ENCODE data around the gene GGN. TPM values are rescaled to one million over a fixed set of nuclear protein-coding genes. Genes with fewer than 3 reads are reported as not detected.

The GGN gene
- total and polyA plus RNA-seq, 9 of the 15 experiments (the other 6 are each of a cell fraction or from before 2014, with no cell fraction given), result 0.15 to 0.33 TPM; not detected in 7

DNA sequence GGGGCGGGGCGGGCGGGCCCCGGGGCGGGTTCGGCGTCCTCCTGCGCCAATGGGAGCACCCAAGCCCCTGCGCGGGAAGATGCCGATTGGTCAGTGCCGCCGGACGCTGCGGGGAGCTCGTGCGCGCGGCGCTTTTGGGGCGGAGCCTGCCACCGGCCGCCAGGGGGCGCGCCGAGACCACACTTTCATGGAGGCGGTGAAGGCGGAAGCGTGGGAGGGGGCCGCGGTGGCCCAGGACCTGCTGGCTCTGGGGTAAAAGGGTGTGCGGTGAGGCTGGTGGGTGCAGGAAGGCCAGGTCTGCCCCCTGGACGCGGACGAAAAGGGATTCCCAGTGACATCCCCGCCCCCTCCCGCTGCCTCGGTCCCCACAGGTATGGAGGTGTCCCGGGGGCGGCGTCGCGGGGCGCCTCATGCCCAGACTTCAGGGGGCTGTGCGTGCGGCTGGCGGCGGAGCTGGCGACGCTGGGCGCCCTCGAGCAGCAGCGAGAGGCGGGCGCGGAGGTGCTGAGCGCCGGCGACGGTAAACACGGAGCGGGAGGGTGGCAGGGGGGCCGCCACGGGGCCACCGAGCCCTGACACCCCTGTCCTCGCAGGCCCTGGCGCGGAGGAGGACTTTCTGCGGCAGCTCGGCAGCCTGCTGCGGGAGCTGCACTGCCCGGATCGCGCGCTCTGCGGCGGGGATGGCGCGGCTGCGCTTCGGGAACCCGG, 15.3 kb upstream of the GGN start, which contains the start of gene FAM98C (continued):
- TF ChIP-seq, protein P1, sequence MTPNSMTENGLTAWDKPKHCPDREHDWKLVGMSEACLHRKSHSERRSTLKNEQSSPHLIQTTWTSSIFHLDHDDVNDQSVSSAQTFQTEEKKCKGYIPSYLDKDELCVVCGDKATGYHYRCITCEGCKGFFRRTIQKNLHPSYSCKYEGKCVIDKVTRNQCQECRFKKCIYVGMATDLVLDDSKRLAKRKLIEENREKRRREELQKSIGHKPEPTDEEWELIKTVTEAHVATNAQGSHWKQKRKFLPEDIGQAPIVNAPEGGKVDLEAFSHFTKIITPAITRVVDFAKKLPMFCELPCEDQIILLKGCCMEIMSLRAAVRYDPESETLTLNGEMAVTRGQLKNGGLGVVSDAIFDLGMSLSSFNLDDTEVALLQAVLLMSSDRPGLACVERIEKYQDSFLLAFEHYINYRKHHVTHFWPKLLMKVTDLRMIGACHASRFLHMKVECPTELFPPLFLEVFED (CRISPR knock-in tag; conservative IDR thresholded peaks at IDR 0.05), result no peak
- TF ChIP-seq SRSF9 (IDR thresholded peaks at IDR 0.05; ENCODE audit: borderline replicate concordance, low read depth, low read length) (no peak), SMC3 (conservative IDR thresholded peaks at IDR 0.05; ENCODE audit: insufficient read depth, low read depth, low read length) (peak; percentile 83; the same call in 1 of the 2 replicates), GMEB1 (CRISPR knock-in tag; IDR thresholded peaks at IDR 0.05) (peak; percentile 59), BRF2 (IDR thresholded peaks at IDR 0.05; ENCODE audit: borderline replicate concordance, insufficient read depth, insufficient read length) (no peak), MCM2 (IDR thresholded peaks at IDR 0.05; ENCODE audit: low read depth) (no peak), SRSF7 (optimal IDR thresholded peaks at IDR 0.05; ENCODE audit: low read depth, low read length) (no peak)
- TF ChIP-seq, protein P2, sequence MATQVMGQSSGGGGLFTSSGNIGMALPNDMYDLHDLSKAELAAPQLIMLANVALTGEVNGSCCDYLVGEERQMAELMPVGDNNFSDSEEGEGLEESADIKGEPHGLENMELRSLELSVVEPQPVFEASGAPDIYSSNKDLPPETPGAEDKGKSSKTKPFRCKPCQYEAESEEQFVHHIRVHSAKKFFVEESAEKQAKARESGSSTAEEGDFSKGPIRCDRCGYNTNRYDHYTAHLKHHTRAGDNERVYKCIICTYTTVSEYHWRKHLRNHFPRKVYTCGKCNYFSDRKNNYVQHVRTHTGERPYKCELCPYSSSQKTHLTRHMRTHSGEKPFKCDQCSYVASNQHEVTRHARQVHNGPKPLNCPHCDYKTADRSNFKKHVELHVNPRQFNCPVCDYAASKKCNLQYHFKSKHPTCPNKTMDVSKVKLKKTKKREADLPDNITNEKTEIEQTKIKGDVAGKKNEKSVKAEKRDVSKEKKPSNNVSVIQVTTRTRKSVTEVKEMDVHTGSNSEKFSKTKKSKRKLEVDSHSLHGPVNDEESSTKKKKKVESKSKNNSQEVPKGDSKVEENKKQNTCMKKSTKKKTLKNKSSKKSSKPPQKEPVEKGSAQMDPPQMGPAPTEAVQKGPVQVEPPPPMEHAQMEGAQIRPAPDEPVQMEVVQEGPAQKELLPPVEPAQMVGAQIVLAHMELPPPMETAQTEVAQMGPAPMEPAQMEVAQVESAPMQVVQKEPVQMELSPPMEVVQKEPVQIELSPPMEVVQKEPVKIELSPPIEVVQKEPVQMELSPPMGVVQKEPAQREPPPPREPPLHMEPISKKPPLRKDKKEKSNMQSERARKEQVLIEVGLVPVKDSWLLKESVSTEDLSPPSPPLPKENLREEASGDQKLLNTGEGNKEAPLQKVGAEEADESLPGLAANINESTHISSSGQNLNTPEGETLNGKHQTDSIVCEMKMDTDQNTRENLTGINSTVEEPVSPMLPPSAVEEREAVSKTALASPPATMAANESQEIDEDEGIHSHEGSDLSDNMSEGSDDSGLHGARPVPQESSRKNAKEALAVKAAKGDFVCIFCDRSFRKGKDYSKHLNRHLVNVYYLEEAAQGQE (IDR thresholded peaks at IDR 0.05; ENCODE audit: borderline replicate concordance), result peak; percentile 85
- TF ChIP-seq, protein P2 (CRISPR knock-in tag; IDR thresholded peaks at IDR 0.05; ENCODE audit: low read depth), result no peak; the same call in 1 of the 2 replicates

Measured in K562 (cell line).